Measurements from ENCODE around the gene EXOSC10. TPM values are rescaled to one million over a fixed set of nuclear protein-coding genes. Genes with fewer than 3 reads are reported as not detected.

Gene EXOSC10
- total and polyA plus RNA-seq, 2 of the 13 experiments (the other 11 are each of a cell fraction or from before 2014, with no cell fraction given), result 48.4 to 67.6 TPM

DNA sequence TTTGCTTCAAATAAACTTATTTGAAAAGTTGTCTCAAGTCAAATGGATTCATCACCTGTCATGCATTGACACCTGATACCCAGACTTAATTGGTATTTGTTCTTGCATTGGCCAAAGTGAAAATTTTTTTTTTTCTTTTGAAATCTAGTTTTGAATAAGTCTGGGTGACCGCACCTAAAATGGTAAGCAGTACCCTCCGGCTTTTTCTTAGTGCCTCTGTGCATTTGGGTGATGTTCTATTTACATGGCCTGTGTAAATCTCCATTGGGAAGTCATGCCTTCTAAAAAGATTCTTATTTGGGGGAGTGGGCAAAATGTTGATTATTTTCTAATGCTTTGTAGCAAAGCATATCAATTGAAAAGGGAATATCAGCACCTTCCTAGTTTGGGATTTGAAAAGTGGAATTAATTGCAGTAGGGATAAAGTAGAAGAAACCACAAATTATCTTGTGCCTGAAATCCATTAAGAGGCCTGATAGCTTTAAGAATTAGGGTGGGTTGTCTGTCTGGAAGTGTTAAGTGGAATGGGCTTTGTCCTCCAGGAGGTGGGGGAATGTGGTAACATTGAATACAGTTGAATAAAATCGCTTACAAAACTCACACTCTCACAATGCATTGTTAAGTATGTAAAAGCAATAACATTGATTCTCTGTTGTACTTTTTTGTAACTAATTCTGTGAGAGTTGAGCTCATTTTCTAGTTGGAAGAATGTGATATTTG, 75.4 kb downstream of the EXOSC10 start:
- no peaks in the 10 kb centered on the region; the same call in 1 of the 2 replicates for H4K20me1 ChIP-seq (ENCODE audit: insufficient read depth, low read length)
- in situ Hi-C loops (cut with HindIII; ENCODE audit: extremely low pct_ligation_motif_present, low pct_unique_long_range_greater_than_20kb), result no loop called here
- H3K79me2 ChIP-seq (ENCODE audit: insufficient read depth, low read length), result no peaks in the 10 kb centered on the region
- no peak overlapping the region for H3K4me2 ChIP-seq (ENCODE audit: low read depth, low read length)
- 100% methylated on average over 3 of the region's 3 CpGs for WGBS (ENCODE audit: low lambda C conversion rate)
- H3K27ac ChIP-seq (ENCODE audit: extremely low read length, insufficient read depth, low read length), result no peak overlapping the region
- DNase-seq (ENCODE audit: low spot score) (no peak), FAIRE-seq (no peak), ATAC-seq (no peak)
- ChIA-PET CTCF (ENCODE audit: low intra/inter-chr PET ratio, low total read pairs) (no interaction called here), POLR2A (interaction anchor here (0.8 kb wide), 1 partner anchor 11 kb away, joined by 3 read pairs; no protein-coding TSS in a partner anchor)
- H3K4me3 ChIP-seq (replicated peaks in 1 of 3; ENCODE audit: insufficient read depth in 1 of 3, low read depth in 2 of 3, low read length in 3 of 3), result no peak overlapping the region
- TF ChIP-seq, protein P1, sequence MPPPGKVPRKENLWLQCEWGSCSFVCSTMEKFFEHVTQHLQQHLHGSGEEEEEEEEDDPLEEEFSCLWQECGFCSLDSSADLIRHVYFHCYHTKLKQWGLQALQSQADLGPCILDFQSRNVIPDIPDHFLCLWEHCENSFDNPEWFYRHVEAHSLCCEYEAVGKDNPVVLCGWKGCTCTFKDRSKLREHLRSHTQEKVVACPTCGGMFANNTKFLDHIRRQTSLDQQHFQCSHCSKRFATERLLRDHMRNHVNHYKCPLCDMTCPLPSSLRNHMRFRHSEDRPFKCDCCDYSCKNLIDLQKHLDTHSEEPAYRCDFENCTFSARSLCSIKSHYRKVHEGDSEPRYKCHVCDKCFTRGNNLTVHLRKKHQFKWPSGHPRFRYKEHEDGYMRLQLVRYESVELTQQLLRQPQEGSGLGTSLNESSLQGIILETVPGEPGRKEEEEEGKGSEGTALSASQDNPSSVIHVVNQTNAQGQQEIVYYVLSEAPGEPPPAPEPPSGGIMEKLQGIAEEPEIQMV (CRISPR knock-in tag; IDR thresholded peaks at IDR 0.05; ENCODE audit: low read depth), result no peak
- no peak for TF ChIP-seq NFYC (CRISPR knock-in tag; IDR thresholded peaks at IDR 0.05)
- no peak for TF ChIP-seq XBP1 (CRISPR knock-in tag; IDR thresholded peaks at IDR 0.05)
- TF ChIP-seq ZNF382 (CRISPR knock-in tag; IDR thresholded peaks at IDR 0.05; ENCODE audit: borderline replicate concordance), result no peak
- peak; percentile 51; the same call in 1 of the 2 replicates for TF ChIP-seq RBFOX2 (IDR thresholded peaks at IDR 0.05; ENCODE audit: low read depth, low read length)
- TF ChIP-seq, protein P2, sequence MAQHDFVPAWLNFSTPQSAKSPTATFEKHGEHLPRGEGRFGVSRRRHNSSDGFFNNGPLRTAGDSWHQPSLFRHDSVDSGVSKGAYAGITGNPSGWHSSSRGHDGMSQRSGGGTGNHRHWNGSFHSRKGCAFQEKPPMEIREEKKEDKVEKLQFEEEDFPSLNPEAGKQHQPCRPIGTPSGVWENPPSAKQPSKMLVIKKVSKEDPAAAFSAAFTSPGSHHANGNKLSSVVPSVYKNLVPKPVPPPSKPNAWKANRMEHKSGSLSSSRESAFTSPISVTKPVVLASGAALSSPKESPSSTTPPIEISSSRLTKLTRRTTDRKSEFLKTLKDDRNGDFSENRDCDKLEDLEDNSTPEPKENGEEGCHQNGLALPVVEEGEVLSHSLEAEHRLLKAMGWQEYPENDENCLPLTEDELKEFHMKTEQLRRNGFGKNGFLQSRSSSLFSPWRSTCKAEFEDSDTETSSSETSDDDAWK (CRISPR knock-in tag; IDR thresholded peaks at IDR 0.05), result no peak
- H2AFZ ChIP-seq (ENCODE audit: low read length), result no peak overlapping the region
- H3K36me3 ChIP-seq (replicated peaks in 1 of 2; ENCODE audit: control insufficient read depth in 1 of 2, insufficient read depth in 2 of 2, low read length in 2 of 2), result peaks cover 18 to 64% of the 10 kb centered on the region in 2 experiments
- H3K9ac ChIP-seq (ENCODE audit: insufficient read depth, low read depth, low read length), result no peak overlapping the region
- H3K27me3 ChIP-seq (ENCODE audit: control insufficient read depth in 1 of 2, insufficient read depth in 2 of 2, low read length in 2 of 2), result no peaks in the 10 kb centered on the region
- no peaks in the 10 kb centered on the region for H3K4me1 ChIP-seq (ENCODE audit: insufficient read depth, low read length)
- intact Hi-C loops (cut with micrococcal nuclease; ENCODE audit: unreplicated experiment), result no loop called here
- no TSS peak for BruUV-seq (replicated peaks)
- no peaks in the 10 kb centered on the region for H3K9me3 ChIP-seq (ENCODE audit: low read length)

Data from HepG2 (cell line).